Measurements from ENCODE around the gene CFAP97. TPM values are rescaled to one million over a fixed set of nuclear protein-coding genes. Genes with fewer than 3 reads are reported as not detected.
"Not testable (repeated sequence)": the region's sequence is repeated elsewhere in the genome, so short reads cannot be mapped to it uniquely, and the experiment has no call there.

Gene CFAP97
- polyA plus RNA-seq, 10 donors: 22.4 to 40.9 (median 28.8) TPM

DNA sequence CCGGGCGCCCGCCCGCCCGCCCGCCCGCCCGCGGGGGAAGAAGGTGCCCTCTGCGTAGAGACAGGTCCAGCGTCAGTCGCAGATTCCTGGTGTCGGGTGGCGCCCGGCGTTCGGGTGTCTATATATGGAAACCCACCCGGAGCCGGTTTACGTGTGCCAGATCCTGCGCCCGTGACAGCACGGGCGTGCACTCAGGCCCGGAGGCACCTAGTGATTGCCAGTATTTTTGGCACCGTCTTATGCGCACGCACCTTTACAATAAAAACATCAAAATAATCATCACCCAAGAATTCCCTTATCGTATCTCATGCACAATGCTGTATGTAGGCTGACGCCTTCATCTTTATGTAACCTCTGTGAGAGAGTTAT, 60.2 kb downstream of the CFAP97 start:
- DNase-seq: peak in 2 of 3 donors; percentile 58 to 59

DNA sequence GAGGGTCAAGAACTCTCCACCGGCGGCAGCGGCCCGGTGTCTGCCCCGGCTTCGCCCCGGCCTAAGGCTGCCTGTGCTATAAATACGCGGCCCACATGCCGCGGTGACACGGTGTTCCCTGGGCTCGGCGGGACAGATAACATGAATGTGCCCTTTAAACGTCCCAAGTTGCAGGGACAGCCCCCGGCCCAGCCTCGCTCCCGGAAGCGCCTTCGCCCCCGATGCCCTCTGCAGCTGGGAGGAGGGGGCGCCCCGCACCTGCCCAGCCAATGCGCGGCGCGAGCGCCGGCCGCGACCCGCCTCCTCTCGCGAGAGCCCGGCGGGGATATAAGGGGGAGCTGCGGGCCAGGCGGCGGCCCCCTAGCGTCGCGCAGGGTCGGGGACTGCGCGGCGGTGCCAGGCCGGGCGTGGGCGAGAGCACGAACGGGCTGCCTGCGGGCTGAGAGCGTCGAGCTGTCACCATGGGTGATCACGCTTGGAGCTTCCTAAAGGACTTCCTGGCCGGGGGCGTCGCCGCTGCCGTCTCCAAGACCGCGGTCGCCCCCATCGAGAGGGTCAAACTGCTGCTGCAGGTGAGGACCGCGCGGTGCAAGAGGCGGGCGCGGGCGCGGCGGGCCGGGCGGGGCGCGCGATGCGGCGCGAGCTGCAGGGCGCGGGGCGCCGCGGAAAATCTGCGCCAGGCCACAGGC, 60.7 kb downstream of the CFAP97 start, which contains the start of gene SLC25A4:
SLC25A4 (plus strand) TSS at position 355 of the 689 bp plus-strand sequence; CDS start at position 462, 107 bp downstream.
- peak; percentile 78 to 93 (median 87) for DNase-seq

DNA sequence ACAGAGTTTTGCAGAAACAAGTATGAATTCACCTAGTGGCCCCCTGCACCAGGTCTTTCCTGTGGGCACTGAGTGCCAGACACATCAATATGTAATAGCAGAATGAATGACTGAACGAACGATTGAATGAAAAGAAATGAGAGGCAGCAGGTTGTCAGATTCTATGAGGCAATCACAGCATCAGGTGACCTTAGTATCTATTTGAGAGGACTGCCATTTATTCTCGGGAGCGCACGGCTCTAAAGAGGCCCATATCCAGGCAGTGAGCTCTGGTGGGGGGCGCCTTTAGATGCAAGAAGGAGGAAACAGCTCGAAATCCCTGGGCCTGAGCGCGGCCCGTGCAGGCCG, 61.3 kb downstream of the CFAP97 start:
- no peak for DNase-seq

DNA sequence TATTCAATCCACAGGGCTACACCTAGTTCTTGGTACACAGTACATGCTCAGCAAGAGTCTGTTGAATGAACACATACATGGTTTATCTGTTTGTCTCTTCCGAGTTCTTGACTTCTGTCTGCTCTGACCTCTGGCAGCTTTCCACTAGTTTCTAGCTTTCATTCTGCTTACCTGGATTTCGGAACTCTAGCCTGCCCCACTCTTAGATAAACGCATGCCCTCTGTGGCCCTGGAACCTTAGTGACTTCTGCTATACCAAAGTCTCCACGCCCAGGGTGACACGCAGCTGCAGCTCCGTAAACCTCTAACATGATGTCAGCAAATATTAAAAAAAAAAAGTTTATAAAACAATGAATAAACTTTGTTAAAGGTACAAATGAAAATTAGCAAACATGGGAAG, 62.0 kb downstream of the CFAP97 start:
- no peak for DNase-seq

DNA sequence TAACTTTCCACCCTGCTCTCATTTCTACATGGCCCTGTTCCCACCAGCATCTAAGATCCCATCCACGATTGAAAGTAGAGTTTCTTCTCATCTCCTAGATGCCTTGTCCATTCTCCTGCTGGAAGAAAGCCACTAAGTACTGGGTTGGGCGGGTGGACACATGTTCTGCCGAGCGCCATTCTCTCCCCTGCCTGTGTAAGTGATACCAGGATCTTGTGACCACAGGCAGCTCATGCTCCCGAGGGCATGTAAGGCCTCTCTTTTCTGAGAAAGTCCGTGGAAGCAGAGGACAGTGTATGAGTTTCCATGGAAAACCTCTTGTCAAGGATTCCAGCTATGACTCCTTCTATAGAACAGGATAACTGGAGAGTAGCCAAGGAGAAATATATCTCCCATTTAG, 64.1 kb downstream of the CFAP97 start:
- no peak for DNase-seq

DNA sequence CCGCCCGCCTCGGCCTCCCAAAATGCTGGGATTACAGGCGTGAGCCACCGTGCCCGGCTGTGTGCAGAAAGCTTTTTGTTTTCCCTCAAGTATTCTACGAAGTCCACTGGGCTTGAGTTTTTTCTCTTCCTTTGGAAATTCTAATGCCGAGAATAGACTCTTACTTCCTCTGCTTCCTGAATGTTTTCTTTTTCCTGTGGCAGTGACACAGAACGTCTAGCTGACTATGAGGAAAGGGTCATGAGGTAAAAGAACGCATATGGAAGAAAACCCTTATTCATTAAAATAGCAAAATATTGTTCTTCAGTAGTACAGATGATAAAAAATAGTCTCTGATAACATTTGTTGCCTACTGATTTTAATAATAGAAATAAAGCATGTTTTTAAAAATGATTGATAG, 65.6 kb downstream of the CFAP97 start:
- DNase-seq: no peak

DNA sequence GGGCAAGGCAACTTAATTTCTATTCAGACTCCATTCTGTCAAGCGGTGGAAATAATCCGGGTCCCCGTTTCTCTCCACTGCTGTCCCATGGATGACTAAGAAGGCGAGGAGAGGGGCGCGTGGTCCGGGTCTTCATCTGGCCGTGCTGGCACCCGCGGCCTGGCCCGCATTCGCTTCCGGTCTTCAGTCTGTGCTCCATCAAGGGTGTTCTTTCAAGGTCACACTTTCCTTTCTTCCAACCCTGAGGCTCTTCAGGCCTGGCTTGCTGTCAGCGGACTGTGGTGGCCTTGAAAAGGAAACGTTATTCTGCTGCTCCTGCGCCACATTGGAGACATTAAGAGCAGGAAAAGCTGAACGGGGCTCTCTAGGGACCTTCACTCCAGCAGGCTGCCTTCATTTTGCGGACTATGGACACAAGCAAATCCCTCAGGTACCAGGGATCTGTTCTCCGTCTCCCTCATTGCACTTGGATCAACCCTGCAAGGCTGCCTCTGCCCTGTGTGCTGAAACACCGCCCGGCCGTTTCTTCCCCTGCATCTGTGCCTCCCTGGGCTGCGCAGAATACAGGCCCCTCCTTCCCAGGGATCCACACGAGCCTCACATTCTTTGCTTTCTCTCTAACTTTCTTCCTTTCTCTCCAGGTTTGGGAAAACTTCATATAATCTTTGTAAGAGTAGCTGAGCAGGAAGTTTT, 66.4 kb downstream of the CFAP97 start:
- DNase-seq: no peak

DNA sequence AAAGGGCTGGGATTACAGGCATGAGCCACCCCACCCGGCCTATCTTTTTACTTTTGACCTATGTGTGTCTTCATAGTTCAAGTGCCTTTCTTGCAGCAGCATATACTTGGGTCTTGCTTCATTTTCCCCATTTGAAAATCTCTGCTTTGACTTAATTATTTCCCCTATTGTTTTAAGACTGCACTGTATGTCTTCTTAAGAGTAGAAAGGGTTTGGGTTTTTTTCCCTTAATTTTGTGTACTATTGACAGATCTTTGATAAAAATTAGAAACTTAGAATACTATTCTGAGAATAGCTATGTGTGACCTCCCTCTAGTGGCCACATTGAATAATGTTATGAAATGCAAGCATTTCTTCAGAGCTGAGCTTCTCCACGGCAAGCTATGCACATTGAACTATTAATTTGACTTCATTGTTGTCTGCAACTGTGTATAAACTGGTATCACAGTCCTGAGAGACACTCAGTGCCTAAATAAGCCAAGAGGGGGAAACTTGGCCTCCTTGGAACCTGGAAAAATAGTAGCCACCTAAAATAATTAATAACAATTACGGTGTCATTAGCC, 69.4 kb downstream of the CFAP97 start:
- peak in 2 of 3 donors; percentile 46 to 68 for DNase-seq

DNA sequence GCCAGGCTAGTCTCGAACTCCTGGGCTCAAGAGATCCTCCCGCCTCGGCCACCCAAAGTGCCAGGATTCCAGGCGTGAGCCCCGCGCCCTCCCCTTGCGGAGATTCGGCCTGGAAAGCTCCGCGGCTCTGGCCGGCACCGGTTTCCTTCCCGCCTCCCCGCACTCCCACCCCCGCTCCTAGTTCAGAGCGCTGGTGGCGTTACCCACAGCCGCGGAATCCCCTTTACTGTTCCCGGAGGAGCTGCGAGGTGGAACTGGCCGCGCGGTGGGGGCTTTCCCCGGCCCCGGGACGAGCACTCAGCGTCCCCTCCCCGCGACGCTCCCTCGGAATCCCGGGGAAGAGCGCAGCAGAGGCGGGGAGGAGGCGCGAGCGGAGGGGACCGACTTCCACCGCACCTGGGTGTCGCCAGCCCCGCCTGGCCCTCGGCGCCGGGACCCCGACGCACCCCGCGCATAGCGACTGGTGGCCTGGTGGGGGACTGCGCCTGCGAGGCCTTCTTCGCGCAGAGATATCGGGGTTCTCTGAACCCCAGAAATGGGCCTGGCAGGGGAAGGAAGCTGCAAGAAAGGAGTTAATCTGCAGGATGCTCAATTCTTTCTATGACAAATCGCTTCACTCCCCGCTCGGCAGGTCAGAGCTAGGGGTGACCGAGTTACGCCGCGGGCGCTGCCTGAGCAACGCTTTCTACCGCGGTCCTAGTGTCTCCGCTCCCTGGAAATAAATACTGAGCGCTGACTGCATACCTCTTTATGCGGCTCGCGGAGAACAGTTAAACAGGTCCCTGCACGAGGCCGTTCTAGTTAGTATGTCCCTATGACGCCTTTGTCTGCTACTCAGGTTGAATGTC, 75.3 kb downstream of the CFAP97 start:
- DNase-seq: peak in 1 of 3 donors; percentile 59

DNA sequence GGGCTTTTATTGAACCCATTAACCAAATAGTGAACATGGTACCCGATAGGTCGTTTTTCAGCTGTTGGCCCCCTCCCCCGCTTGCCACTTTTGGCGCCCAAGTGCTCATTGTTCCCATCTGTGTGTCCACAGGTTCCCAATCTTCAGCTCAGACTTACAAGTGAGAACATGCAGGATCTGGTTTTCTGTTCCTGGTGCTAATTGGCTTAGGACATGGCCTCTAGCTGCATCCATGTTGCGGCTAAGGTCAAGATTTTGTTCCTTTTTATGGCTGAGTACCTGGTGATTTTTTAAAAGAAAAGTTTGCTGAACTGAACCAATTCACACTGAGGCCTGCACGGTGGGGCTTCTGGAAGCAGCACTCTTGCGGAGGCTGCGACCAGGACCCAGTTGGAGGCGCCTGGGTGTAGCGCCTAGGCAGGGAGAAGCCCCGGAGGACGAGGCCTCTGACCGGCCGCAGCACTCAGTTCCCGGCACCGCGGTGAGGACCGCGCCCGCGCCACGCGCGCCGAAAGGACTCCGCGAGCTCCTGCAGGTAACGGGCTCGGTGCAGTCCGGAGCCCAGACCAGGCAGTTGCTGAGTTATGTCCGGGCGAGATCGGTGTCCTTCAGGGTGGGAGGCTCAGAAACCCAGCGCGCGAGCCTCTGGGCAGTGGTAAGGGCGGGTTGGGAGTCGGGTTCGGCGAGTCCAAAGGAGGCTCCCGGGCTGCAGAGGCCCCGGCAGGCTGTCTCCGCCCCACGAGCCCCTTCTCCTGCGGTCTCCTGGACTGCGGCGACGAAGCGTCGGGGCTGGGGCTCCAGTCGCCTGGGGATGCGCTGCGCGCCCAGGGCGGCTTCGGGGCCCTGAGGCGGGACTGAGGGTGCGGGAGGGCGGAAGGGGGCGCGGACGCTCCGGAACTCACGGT, 76.5 kb downstream of the CFAP97 start:
- DNase-seq: peak in 1 of 3 donors; percentile 57

DNA sequence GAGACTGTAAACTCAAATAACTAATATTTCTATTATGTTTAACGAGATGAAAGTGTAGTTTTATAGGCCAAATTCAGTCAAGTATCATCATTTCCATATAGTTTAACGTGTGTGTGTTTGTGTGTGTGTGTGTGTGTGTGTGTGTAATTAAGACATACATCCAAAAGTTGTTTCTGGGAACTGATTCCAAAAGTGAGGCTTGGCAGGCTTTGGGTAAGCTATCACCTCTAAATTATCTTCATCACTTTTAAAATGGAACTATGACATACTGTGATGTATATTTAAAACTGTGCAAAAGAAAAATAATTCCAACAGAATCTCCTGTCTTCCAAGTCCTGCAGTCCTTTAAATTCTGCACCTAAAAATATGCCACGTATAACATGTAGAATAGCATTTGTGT, 79.8 kb downstream of the CFAP97 start:
- DNase-seq: no peak

DNA sequence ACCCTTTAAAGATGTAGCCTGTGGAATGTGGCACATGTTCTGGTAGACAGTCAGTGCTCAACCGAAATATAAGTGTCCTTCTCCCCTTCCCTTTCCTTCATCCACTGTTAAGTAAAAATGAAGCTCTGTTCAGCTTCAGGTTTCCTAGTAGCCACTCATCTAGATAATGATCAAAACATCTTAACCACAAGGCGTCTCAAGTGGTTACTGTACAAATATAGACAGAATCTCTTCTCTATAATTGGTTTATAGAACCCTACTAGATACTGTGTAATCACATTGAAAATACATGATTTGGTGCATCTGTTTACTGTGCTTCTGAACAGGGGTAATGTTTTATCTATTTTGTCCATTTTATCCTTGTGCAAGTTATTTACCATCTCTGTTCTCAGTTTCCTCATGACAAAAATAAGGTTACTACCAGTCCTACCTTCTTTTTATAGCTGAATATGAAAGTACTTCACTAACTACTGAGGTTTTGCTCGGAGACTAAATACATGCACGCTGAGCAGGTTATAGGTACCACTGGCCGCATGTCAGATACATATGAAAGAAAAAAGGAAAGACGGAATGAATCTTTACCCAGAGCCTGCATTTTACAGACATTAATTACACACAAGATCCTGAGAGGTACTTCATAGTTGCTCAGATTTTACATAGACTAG, 81.0 kb downstream of the CFAP97 start:
- DNase-seq: no peak

DNA sequence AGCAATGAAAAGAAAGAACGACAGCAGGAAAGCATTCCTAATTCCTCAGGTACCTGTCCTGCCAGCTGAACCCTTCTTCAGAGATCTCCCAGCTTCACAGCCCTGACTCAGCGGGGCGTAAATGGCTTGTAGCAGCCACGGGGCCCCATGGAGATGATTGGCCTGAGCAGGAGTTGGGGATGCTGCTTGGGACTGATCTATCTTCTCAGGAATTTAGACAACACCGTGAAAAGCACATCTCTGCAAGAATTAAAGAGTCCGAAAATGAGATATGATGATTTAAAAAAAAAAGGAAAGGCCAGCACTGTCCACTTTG, 83.2 kb downstream of the CFAP97 start:
- DNase-seq: no peak

DNA sequence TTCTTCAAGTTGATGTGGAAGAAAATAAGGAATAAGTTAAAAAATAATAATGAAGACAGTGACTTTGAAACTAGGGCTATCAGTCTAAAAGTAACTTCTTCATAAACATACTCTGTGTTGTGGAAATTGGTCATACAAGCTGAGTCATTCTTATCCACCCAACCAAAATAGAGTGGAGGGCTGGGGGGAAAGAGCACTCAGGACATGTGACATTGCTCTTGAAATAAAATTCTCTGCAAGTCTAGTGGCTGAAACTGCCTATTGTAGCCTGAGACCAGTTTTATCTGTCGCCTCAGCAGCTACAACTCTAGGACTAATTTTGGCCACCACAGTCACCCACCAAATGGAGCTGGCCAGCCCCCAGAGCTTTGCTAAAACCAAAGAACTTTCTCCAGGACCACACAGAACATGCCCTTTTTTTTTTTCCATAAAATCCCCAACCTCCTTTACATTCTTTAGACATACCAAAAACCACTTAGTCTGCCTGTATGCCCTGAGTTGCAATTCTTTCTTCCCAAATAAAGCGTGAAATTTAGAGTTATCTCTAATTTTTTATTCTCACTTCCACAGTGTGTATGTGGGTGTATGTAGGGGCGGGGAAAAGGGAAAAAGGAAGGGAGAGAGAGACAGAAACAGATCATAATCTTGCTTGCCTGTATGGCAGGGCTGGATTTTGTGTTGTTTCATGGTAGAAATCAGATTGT, 83.7 kb downstream of the CFAP97 start:
- no peak for DNase-seq

DNA sequence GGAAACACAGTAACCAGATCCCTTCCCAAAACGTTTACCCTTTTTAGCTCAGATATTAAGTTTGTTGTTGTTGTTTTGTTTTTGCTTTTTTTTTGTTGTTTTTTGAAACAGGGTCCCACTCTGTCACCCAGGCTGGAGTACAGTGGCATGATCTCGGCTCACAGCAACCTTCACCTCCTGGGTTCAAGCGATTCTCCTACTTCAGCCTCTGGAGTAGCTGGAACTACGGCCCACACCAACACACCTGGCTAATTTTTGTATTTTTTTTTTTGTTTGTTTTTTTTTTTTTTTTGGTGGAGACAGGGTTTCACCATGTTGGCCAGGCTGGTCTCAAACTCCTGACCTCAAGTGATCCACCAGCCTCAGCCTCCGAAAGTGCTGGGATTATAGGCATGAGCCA, 84.3 kb downstream of the CFAP97 start:
- not testable (repeated sequence) for DNase-seq

DNA sequence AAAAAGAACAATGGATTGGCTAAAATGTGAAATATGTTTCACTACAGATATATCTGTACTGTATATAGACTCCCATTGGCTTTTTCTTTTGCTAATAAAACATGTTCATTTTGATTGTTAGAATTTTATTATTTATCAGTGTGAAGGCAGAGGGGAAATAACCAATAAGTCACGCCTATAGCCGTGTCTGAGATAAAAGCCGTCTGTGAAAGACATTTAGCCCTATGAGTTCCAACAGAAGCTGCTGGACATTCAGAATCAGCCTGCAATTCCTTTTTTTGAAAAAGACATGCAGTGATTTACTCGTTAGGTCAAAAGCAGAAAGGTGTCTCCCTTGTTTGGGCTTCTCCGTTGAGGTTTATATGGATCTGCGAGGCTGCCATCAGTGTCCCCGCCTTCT, 84.9 kb downstream of the CFAP97 start:
- DNase-seq: no peak

DNA sequence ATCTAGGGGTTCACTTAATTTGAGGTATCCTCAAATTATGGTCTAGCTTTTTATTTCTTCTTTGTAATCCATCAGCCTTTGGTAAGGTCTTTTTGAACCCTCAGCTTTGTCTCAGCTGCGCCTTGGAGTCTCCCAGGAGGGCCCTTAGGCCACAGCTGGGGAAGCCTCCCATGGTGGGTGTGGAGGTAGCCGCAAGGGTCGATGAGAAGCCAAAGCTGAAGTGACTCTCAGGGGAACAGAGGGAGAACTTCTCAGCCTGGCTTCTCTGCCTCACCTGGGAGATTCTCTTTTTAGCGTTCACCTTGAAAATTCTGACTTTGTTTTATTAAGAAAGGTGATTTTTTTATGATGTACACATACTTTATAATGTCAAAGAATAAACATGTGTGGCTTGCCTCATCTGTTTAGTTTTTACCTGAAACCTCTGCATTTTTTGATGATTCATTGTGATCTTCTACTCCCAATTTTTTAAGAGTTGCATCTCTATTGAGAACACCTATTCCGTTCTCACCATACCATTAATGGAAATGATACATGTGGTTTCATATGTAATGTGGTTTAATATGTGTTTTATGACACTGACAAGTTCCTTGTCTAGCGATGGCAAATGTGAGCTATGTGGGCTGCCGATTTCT, 86.4 kb downstream of the CFAP97 start:
- no peak for DNase-seq

DNA sequence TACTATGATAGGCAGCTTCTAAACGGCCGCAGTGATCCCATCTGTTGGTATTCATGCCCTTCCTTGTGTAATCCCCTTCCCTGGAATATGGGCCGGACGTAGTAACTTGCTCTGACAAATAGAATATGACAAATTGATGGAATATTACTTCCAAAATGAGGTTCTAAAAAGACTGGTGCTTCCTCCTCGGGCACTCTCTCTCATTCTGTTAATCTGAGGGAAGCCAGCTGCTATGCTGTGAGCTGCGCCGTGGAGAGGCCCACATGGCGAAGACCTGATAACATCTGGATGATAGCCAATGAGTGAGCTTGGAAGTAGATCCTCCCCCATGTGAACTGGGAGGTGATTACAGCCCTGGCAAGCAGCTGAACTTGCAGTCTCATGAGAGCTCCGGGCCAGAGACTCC, 88.0 kb downstream of the CFAP97 start:
- peak; percentile 18 to 48 (median 33) for DNase-seq

DNA sequence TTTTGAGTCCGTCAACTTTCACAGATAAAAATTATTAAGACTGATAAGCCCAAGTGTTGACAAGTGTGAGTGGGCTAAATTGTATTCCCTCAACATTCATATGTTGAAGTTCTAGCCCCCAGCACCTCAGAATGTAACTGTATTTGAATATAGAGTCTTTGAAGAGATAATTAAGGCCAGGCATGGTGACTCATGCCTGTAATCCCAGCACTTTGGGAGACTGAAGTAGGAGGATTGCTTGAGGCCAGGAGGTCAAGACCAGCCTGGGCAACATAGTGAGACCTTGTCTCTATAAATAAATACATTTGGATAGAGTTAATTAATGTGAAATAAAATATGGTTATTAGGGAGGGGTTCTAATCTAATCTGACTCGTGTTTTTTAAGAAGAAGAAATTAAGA, 90.5 kb downstream of the CFAP97 start:
- no peak for DNase-seq

DNA sequence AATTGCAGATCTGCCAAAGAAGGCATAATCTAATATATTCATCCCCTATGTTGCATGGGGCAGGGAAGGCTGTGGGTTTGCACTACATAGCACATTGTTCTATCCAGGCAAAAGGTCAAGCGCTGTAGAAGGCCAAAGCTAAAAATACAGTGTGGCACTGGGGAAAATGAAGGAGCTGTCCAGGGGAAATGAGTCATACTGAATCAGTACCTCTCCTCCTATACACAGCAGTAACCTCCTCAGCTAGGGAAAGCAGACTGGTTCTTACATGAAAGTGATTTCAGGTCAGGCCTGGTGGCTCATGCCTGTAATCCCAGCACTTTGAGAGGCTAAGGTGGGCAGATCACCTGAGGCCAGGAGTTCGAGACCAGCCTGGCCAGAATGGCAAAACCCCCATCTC, 91.7 kb downstream of the CFAP97 start:
- peak; percentile 34 to 70 (median 49) for DNase-seq
